Adrenal gland (tissue), 12 donors: ENCODE results near the gene CDK6. TPM values are rescaled to one million over a fixed set of nuclear protein-coding genes. Genes with fewer than 3 reads are reported as not detected.
A peak's percentile ranks its signal among the peaks of the same experiment; 100 is the strongest.

Experiments
- DNase-seq, 7 donors: peaks; one replicate each; pipeline ENCODE4 v3.0.0-alpha.2; 2019 to 2020
- H3K27ac ChIP-seq, 5 donors: fragments of 200-600 bp; sonication (generic) in 4 of 5; 1 replicate in 3 of 5; 2 replicates in 2 of 5; pipeline versions ENCODE4 v1.5.1 to v1.8.0; 2016 to 2020; ENCODE audit warnings: mild to moderate bottlenecking in 1 of 5
- H3K27me3 ChIP-seq: fragments of 200-600 bp; 2 replicates; pipeline ENCODE4 v1.8.0; 2021
- H3K36me3 ChIP-seq, 2 donors: fragments of 200-600 bp; replicated peaks in 1 of 2; 1 replicate in 1 of 2; 2 replicates in 1 of 2; pipeline versions ENCODE4 v1.5.1 to v1.8.0; 2018 to 2022
- H3K4me1 ChIP-seq, 2 donors: fragments of 200-600 bp; replicated peaks in 1 of 2; 1 replicate in 1 of 2; 2 replicates in 1 of 2; pipeline versions ENCODE4 v1.5.1 to v1.8.0; 2018 to 2021
- H3K4me3 ChIP-seq, 4 donors: fragments of 200-600 bp; sonication (generic) in 3 of 4; one replicate each; pipeline ENCODE4 v1.5.1; 2016 to 2018
- H3K9me3 ChIP-seq, 3 donors: fragments of 200-600 bp; sonication (generic) in 1 of 3; replicated peaks in 1 of 3; 1 replicate in 2 of 3; 2 replicates in 1 of 3; pipeline versions ENCODE4 v1.5.1 to v1.8.0; 2016 to 2021
- POLR2A ChIP-seq, 2 donors: fragments of 450-650 bp; IDR thresholded peaks; one replicate each; pipeline ENCODE4 v1.6.1; 2017; ENCODE audit warnings: antibody characterized with exemption in 2 of 2, mild to moderate bottlenecking in 2 of 2, moderate library complexity in 1 of 2
- WGBS, 4 donors: extraction: QIAGEN DNeasy Blood & Tissue Kit in 2 of 4; methylation state at CpG; one replicate each; pipeline versions ENCODE4 v1.1.5 to v1.1.7; 2013 to 2017; 5-methylcytosine and 5-hydroxymethylcytosine counted together
- intact Hi-C, 2 donors: fragments of 100-400 bp; cut with DNase I; formaldehyde crosslinking; loops; one replicate each; pipeline versions ENCODE4 v1.14.1 to v1.15.0; 2022 to 2023
- polyA plus RNA-seq, 3 donors: library from polyadenylated mRNA; stranded (reverse); fragments of 200-250 nt in 2 of 3; fragments of 350-450 nt in 1 of 3; fragmentation: Illumina TruSeq in 1 of 3; extraction: RNeasy Lipid Tissue Mini Kit (QIAGEN cat#74804) in 1 of 3; gene quantifications; one replicate each; pipeline ENCODE4 v1.2.3, GENCODE V29; 2013 to 2014
- total RNA-seq, 9 donors: library from RNA; depleted of rRNA in 4 of 9; stranded (reverse); fragments of >200 nt in 4 of 9; fragments of 120-200 nt in 1 of 9; fragmentation: NEBNext Ultra II Directional in 1 of 9; extraction: Animal tissue kit (Norgen Biotek cat#: 25700) in 1 of 9; gene quantifications; one replicate each; pipeline versions ENCODE4 v1.1.0 to v1.2.4, GENCODE V29; 2013 to 2023
- TF ChIP-seq, protein P1 (sequence below), 6 experiments: fragments of 450-650 bp in 4 of 6; fragments of 200-600 bp in 2 of 6; sonication (generic) in 1 of 6; IDR thresholded peaks; 1 replicate in 5 of 6; 2 replicates in 1 of 6; pipeline versions ENCODE4 v1.5.1 to v1.8.0; 2016 to 2021; ENCODE audit warnings: antibody characterized with exemption in 6 of 6, mild to moderate bottlenecking in 2 of 6, moderate library complexity in 1 of 6
- donor health status: healthy with polysubstance abuse.
- donor health status: Bipolar disorder and iron deficiency.
- donor health status: DM: yes; HTN: yes; CAD: no.
- donor health status: DM: no; HTN: no; CAD: no.
- donor health status: DM: no; HTN: no; CAD: no.
- donor health status: DM: yes; HTN: yes; CAD: no.

Gene CDK6
- total and polyA plus RNA-seq, 12 donors: 2.5 to 151 (median 33.4) TPM

DNA sequence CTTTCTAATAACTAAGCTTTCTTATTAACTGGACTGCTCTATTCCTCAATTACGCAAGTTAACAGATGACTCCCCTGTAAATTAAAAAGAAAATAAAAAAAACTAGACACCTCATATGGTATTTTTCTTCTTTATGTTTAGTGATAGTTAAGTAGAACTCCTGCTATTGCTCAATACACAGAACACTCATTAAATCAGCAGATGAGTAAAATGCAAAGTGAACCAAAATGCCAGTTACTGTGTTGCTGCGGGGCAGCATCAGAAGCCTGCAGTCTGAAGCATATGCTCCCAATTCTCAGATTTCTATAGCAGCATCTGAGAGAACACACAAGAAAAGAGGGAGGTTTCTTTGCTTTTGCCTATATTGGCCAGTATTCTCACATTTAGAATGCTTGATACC, 28.4 kb downstream of the CDK6 start:
- DNase-seq: no peak
- Histone ChIP-seq H3K9me3 (no peaks in the 10 kb centered on the region), H3K27me3 (no peaks in the 10 kb centered on the region), H3K36me3 (no peaks in the 10 kb centered on the region), H3K27ac (peak overlapping the region; percentile 14 to 84 (median 41)), H3K4me3 (no peak overlapping the region), H3K4me1 (peaks cover 25 to 35% of the 10 kb centered on the region in 2 donors)
- WGBS, 4 donors: 68 to 78% (median 73%) methylated on average over 2 of the region's 2 CpGs
- TF ChIP-seq, protein P1, sequence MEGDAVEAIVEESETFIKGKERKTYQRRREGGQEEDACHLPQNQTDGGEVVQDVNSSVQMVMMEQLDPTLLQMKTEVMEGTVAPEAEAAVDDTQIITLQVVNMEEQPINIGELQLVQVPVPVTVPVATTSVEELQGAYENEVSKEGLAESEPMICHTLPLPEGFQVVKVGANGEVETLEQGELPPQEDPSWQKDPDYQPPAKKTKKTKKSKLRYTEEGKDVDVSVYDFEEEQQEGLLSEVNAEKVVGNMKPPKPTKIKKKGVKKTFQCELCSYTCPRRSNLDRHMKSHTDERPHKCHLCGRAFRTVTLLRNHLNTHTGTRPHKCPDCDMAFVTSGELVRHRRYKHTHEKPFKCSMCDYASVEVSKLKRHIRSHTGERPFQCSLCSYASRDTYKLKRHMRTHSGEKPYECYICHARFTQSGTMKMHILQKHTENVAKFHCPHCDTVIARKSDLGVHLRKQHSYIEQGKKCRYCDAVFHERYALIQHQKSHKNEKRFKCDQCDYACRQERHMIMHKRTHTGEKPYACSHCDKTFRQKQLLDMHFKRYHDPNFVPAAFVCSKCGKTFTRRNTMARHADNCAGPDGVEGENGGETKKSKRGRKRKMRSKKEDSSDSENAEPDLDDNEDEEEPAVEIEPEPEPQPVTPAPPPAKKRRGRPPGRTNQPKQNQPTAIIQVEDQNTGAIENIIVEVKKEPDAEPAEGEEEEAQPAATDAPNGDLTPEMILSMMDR (IDR thresholded peaks at IDR 0.05): no peak
- TF ChIP-seq POLR2A (IDR thresholded peaks at IDR 0.05): no peak
- intact Hi-C loops: no loop called here

DNA sequence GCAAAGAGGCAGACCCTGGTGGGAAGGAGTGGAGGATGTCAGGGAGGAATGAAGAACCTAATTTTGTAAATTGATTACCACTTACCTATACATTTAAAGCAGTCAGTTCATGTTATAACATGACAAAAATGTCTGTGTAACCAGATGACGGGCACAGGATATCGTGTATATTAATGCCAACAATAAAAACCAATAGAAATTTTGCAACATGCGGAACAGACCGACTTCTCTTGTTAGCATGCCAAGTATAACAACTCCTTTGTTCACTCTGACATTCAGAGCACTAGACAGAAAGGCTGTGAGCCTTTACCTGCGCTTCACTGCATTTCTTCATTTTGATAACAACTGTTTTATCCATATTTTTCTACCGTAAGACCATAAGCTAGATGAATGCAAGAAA, 29.9 kb downstream of the CDK6 start:
- intact Hi-C loops: no loop called here
- Histone ChIP-seq H3K9me3 (no peaks in the 10 kb centered on the region), H3K4me1 (peaks cover 25 to 32% of the 10 kb centered on the region in 2 donors), H3K27me3 (no peaks in the 10 kb centered on the region), H3K27ac (no peak overlapping the region), H3K4me3 (no peak overlapping the region), H3K36me3 (no peaks in the 10 kb centered on the region)
- WGBS, 4 donors: 91 to 96% (median 92%) methylated on average over 6 of the region's 6 CpGs
- TF ChIP-seq, protein P1 (IDR thresholded peaks at IDR 0.05): no peak
- TF ChIP-seq POLR2A (IDR thresholded peaks at IDR 0.05): no peak
- no peak for DNase-seq

DNA sequence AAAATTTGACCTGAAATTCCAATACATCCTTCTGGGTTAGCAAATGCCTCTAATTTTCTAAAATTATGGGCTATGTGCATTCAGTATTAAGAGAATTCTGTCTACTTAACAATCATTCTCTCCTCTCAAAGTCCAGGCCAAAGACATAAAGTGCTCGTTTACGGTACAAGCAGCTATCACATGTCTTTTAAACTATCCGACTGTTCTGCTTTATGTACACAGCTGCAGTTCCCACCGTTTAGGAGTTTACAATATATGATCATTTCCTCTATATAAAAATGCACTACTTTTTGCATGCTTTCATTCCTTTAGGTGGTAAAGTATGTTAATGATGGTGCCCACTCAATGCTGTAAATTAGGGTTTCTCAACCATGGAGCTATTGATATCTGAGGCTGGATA, 34.0 kb downstream of the CDK6 start:
- Histone ChIP-seq H3K9me3 (no peaks in the 10 kb centered on the region), H3K4me1 (peaks cover 15 to 16% of the 10 kb centered on the region in 2 donors), H3K27me3 (no peaks in the 10 kb centered on the region), H3K4me3 (no peak overlapping the region), H3K27ac (no peak overlapping the region), H3K36me3 (no peaks in the 10 kb centered on the region)
- intact Hi-C loops: no loop called here
- no peak for DNase-seq
- TF ChIP-seq, protein P1 (IDR thresholded peaks at IDR 0.05): no peak
- no peak for TF ChIP-seq POLR2A (IDR thresholded peaks at IDR 0.05)
- 85 to 86% (median 86%) methylated on average over 4 of the region's 4 CpGs for WGBS, 4 donors

DNA sequence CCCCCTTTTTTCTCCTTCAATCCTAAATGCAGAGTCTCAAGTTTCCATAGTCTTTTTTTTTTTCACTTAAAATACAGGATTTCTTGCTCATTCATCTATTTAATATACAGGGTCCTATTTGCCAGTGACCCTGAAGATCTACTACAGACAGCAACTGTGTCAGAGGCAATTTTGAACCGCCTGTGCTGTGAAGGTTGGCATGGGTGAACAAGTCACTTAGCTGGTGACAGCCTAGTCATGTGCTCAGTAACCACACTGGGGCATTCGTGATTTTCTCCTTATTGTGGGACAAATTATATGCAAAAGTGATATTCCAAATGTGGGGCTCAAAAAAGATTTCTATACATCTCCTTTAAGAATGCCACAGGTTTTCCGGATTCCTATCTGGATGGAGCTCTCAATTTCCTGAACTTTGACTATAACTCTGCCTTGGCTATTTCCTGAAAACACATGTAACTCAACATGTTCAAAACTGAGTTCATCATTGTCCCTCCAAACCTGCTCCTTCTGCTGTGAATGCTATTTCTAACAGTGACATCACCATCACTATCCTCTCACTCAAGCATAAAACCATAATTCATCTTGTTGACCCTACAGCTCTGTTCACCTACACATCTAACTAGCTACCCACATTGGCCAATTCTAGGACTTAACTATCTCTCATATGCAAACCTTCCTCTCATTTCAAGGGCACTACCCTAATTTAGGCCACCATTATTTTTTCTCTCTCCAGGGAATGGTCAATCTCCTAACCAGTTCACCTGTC, 36.7 kb downstream of the CDK6 start:
- peaks cover 27 to 35% of the 10 kb centered on the region in 2 donors for H3K4me1 ChIP-seq
- H3K9me3 ChIP-seq: no peaks in the 10 kb centered on the region
- H3K36me3 ChIP-seq: no peaks in the 10 kb centered on the region

More for the DNA sequence above, 36.7 kb downstream of the CDK6 start:
- DNase-seq: no peak
- Histone ChIP-seq H3K27me3 (no peaks in the 10 kb centered on the region), H3K27ac (no peak overlapping the region), H3K4me3 (no peak overlapping the region)
- intact Hi-C loops: no loop called here
- TF ChIP-seq, protein P1 (IDR thresholded peaks at IDR 0.05): no peak
- TF ChIP-seq POLR2A (IDR thresholded peaks at IDR 0.05): no peak
- 64 to 75% (median 69%) methylated on average over 3 of the region's 3 CpGs for WGBS, 4 donors
